ENCODE measurements around the gene LMO7. TPM values are rescaled to one million over a fixed set of nuclear protein-coding genes. Genes with fewer than 3 reads are reported as not detected.

Gene LMO7
- total and polyA plus RNA-seq, 3 donors from 2014 or later: 39.1 to 132 (median 111) TPM

DNA sequence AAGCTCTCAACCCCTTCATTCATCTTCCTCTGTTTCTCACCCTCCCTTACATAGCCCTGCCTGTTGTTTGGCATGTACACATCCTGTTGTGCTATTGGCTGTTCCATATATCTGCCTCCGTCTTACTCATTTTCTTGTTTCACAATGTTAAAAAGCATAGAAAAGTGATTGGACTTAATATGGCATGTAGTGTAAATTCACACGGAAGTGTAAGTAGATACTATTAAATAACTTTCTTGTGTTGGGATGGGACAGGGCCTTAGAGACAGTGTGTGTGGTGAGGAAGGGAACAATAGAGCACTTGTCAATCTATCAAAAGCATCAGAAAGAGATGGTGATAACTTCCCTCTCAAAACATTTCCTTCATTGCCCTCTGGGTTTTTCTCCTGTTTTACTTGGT is 12.3 kb downstream of the LMO7 start:
- no peaks in the 10 kb centered on the region for H3K36me3 ChIP-seq (ENCODE audit: low read depth, missing control alignments)
- intact Hi-C loops (cut with DNase I; ENCODE audit: low total_unique reads): no loop called here
- no peak for TF ChIP-seq POLR2A (IDR thresholded peaks at IDR 0.05)
- TF ChIP-seq, protein P1, sequence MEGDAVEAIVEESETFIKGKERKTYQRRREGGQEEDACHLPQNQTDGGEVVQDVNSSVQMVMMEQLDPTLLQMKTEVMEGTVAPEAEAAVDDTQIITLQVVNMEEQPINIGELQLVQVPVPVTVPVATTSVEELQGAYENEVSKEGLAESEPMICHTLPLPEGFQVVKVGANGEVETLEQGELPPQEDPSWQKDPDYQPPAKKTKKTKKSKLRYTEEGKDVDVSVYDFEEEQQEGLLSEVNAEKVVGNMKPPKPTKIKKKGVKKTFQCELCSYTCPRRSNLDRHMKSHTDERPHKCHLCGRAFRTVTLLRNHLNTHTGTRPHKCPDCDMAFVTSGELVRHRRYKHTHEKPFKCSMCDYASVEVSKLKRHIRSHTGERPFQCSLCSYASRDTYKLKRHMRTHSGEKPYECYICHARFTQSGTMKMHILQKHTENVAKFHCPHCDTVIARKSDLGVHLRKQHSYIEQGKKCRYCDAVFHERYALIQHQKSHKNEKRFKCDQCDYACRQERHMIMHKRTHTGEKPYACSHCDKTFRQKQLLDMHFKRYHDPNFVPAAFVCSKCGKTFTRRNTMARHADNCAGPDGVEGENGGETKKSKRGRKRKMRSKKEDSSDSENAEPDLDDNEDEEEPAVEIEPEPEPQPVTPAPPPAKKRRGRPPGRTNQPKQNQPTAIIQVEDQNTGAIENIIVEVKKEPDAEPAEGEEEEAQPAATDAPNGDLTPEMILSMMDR (IDR thresholded peaks at IDR 0.05): no peak

DNA sequence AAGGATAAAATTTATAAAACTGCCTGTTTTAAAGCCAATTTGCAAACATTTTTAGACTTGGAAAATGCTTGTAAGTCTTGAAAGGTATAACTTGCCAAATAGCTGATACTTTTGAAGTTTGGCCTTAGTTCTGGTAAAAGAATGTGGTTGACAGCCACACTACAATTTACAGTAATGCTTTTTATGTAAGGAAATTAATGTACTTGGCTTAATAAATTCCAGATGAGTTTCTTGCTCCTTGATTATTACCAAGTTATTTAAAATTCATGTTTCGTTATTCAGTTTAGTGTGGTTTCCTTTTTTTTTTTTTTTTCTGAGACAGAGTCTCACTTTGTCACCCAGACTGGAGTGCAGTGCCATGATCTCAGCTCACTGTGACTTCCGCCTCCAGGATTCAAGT is 14.9 kb downstream of the LMO7 start:
- WGBS, 2 donors: 76 to 77% methylated on average over 2 of the region's 2 CpGs
- no peak for TF ChIP-seq POLR2A (IDR thresholded peaks at IDR 0.05)
- TF ChIP-seq, protein P1 (IDR thresholded peaks at IDR 0.05): no peak
- Histone ChIP-seq H3K36me3 (ENCODE audit: low read depth, missing control alignments) (no peaks in the 10 kb centered on the region), H3K27ac (no peak overlapping the region), H3K4me1 (no peaks in the 10 kb centered on the region), H3K27me3 (no peaks in the 10 kb centered on the region), H3K9me3 (no peaks in the 10 kb centered on the region), H3K4me3 (no peak overlapping the region)
- DNase-seq: no peak
- intact Hi-C loops (cut with DNase I; ENCODE audit: low total_unique reads): no loop called here

More for the DNA sequence above, 12.3 kb downstream of the LMO7 start:
- no peaks in the 10 kb centered on the region for H3K4me1 ChIP-seq
- no peak for DNase-seq
- WGBS, 2 donors: 97% methylated on average over 2 of the region's 2 CpGs
- no peak overlapping the region for H3K27ac ChIP-seq
- H3K4me3 ChIP-seq: no peak overlapping the region
- no peaks in the 10 kb centered on the region for H3K27me3 ChIP-seq
- H3K9me3 ChIP-seq: no peaks in the 10 kb centered on the region

DNA sequence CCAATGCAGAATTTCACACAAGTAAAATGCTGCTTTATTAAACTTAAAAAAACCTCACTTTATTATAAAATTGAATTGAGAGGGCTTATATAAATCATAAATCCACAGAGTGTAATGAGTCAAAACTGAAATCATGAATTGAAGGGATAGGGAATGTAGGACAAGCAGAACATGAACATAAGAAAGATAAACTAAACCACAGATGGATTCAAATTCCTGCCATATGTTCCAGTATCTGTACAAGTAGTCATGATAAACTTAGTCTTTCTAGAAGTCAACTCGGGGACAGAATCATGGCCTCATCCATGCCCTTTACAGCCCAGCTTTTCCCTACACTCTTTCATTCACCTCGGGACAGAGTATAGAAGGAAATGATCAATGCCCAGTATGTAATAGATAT is 16.6 kb downstream of the LMO7 start:
- Histone ChIP-seq H3K4me3 (no peak overlapping the region), H3K27me3 (no peaks in the 10 kb centered on the region), H3K36me3 (ENCODE audit: low read depth, missing control alignments) (no peaks in the 10 kb centered on the region), H3K27ac (no peak overlapping the region), H3K4me1 (no peaks in the 10 kb centered on the region), H3K9me3 (no peaks in the 10 kb centered on the region)
- intact Hi-C loops (cut with DNase I; ENCODE audit: low total_unique reads): no loop called here
- TF ChIP-seq POLR2A (IDR thresholded peaks at IDR 0.05): no peak
- TF ChIP-seq, protein P1 (IDR thresholded peaks at IDR 0.05): no peak
- 94 to 96% methylated on average over 2 of the region's 2 CpGs for WGBS, 2 donors
- no peak for DNase-seq

DNA sequence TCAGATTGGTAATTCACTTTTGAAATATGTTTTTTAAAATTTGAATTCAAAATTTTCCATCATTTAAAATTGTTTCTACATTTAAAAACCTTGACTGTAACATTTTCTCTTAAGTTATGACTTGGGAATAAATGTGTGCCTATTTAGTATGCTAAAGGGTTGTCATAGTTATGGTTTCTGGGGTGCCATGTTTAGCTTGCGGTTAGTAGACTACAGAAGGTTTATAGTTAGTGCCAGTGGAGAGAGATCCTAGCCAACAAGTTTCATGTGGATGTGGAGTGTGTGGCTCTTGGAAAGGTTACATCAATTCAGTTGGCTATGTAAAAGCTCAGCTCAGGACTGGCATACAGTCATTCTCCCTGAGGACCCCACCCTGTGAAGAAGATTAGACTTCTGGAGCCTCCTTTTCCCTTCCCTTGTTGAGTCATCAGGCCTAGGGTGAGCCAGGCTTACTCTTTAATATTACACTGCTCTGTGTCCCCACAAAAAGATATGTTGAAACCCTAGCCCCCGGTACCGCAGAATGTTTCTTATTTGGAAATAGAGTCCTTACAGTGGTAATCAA is 20.4 kb downstream of the LMO7 start:
- no peaks in the 10 kb centered on the region for H3K27me3 ChIP-seq
- no peaks in the 10 kb centered on the region for H3K4me1 ChIP-seq
- no peak overlapping the region for H3K4me3 ChIP-seq
- intact Hi-C loops (cut with DNase I; ENCODE audit: low total_unique reads): no loop called here
- TF ChIP-seq, protein P1 (IDR thresholded peaks at IDR 0.05): no peak
- TF ChIP-seq POLR2A (IDR thresholded peaks at IDR 0.05): no peak
- H3K36me3 ChIP-seq (ENCODE audit: low read depth, missing control alignments): no peaks in the 10 kb centered on the region
- no peak overlapping the region for H3K27ac ChIP-seq
- 98 to 100% methylated on average over 3 of the region's 3 CpGs for WGBS, 2 donors
- H3K9me3 ChIP-seq: no peaks in the 10 kb centered on the region
- DNase-seq: no peak

DNA sequence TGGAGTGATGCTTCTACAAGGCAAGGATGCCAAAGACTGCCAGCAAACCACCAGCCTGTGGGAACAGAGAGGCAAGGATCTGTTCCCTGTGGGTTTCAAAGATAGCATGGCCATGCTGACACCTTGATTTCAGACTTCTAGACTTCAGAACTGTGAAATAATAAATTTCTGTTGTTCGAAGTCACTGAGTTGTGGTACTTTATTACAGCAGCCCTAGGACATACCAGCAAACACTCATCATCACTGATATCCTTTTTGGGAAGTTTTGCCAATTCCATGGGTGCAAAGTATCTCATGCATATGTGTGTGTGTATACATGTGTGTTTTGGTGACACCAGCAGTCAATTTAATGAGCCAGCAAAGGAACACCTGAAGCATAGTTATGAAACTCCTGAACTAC is 21.0 kb downstream of the LMO7 start:
- Histone ChIP-seq H3K4me1 (no peaks in the 10 kb centered on the region), H3K4me3 (no peak overlapping the region), H3K36me3 (ENCODE audit: low read depth, missing control alignments) (no peaks in the 10 kb centered on the region), H3K27me3 (no peaks in the 10 kb centered on the region), H3K27ac (no peak overlapping the region), H3K9me3 (no peaks in the 10 kb centered on the region)
- 100% methylated on average over 1 of the region's 1 CpG for WGBS, 2 donors
- DNase-seq: no peak
- intact Hi-C loops (cut with DNase I; ENCODE audit: low total_unique reads): no loop called here
- no peak for TF ChIP-seq POLR2A (IDR thresholded peaks at IDR 0.05)
- TF ChIP-seq, protein P1 (IDR thresholded peaks at IDR 0.05): no peak

Data from testis (tissue), 3 donors.